Gastrocnemius medialis (tissue), 4 donors: Measurements from ENCODE around the gene HES7.

Source experiments
- CTCF ChIP-seq, 5 experiments: fragments of 450-650 bp in 3 of 5; fragments of 200-600 bp in 2 of 5; sonication (generic) in 2 of 5; IDR thresholded peaks in 4 of 5; conservative IDR thresholded peaks in 1 of 5; 1 replicate in 4 of 5; 2 replicates in 1 of 5; pipeline ENCODE4 v1.5.1; 2016 to 2019; ENCODE audit warnings: antibody characterized with exemption in 5 of 5, mild to moderate bottlenecking in 3 of 5, moderate library complexity in 3 of 5
- POLR2A ChIP-seq, 2 donors: fragments of 450-650 bp; IDR thresholded peaks; one replicate each; pipeline ENCODE4 v1.6.1; 2017; ENCODE audit warnings: antibody characterized with exemption in 2 of 2, mild to moderate bottlenecking in 2 of 2, moderate library complexity in 2 of 2

- TF ChIP-seq CTCF (IDR thresholded peaks at IDR 0.05 in 4 of 5, conservative IDR thresholded peaks at IDR 0.05 in 1 of 5) (no peak), POLR2A (IDR thresholded peaks at IDR 0.05) (no peak)
These were observed 2.6 kb downstream of the HES7 start for GRCh38 chr17:8121407-8121680.
